Esophagus muscularis mucosa (tissue), 3 donors: ENCODE data around the gene TARS1.

ENCODE experiments used
- POLR2A ChIP-seq: fragments of 450-650 bp; IDR thresholded peaks from one replicate; pipeline ENCODE4 v1.6.1; 2017; ENCODE audit warnings: antibody characterized with exemption, moderate library complexity, mild to moderate bottlenecking, low read depth
- POLR2AphosphoS5 ChIP-seq, 2 donors: sonication (generic); formaldehyde crosslinking; IDR thresholded peaks; one replicate each; pipeline ENCODE4 v1.6.1; 2017; ENCODE audit warnings: antibody characterized with exemption in 2 of 2
- TF ChIP-seq, protein P1 (sequence below), 3 experiments: fragments of 200-600 bp in 2 of 3; fragments of 450-650 bp in 1 of 3; sonication (generic) in 2 of 3; IDR thresholded peaks; one replicate each; pipeline ENCODE4 v1.5.1; 2017 to 2019; ENCODE audit warnings: antibody characterized with exemption in 3 of 3, mild to moderate bottlenecking in 2 of 3, moderate library complexity in 1 of 3

DNA sequence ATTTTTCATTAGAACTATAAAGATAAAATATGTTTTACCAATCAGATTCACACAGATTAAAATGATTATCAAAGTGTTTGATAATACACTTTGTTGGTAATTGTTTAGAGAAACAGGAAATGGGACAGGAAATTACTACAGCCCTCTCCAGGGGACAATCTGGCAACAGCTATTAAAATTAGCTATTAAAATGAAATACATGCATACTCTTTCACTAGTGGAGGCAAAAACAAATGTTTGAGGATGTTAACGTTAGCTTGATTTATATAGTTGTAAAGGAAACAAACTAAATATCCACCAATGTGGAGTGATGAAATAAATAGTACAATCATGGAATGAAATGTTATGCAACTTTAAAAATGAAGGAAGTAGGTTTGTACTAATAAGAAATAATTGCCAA lies 53.7 kb downstream of the TARS1 start:
- TF ChIP-seq, protein P1, sequence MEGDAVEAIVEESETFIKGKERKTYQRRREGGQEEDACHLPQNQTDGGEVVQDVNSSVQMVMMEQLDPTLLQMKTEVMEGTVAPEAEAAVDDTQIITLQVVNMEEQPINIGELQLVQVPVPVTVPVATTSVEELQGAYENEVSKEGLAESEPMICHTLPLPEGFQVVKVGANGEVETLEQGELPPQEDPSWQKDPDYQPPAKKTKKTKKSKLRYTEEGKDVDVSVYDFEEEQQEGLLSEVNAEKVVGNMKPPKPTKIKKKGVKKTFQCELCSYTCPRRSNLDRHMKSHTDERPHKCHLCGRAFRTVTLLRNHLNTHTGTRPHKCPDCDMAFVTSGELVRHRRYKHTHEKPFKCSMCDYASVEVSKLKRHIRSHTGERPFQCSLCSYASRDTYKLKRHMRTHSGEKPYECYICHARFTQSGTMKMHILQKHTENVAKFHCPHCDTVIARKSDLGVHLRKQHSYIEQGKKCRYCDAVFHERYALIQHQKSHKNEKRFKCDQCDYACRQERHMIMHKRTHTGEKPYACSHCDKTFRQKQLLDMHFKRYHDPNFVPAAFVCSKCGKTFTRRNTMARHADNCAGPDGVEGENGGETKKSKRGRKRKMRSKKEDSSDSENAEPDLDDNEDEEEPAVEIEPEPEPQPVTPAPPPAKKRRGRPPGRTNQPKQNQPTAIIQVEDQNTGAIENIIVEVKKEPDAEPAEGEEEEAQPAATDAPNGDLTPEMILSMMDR (IDR thresholded peaks at IDR 0.05), result no peak
- TF ChIP-seq POLR2A, result no peak
- TF ChIP-seq POLR2AphosphoS5 (IDR thresholded peaks at IDR 0.05), result no peak
